Keratinocyte (primary cell): ENCODE measurements around the gene GBX2. TPM values are rescaled to one million over a fixed set of nuclear protein-coding genes. Genes with fewer than 3 reads are reported as not detected.

Experiments used
- DNase-seq: peaks from one replicate; pipeline ENCODE4 v3.0.0-alpha.2; 2011; ENCODE audit warnings: low read depth, missing footprints, low spot score
- FAIRE-seq: peaks from 2 replicates; lab custom pipeline; 2011; peaks lifted over from hg19 to GRCh38; lab: Jason Lieb, UNC
- H2AFZ ChIP-seq: 2 replicates; pipeline ENCODE4 v1.6.0; 2012; ENCODE audit warnings: low read length, control low read depth, inconsistent platforms; ENCODE audit not compliant: control insufficient read depth
- H3K27ac ChIP-seq: 2 replicates; pipeline ENCODE4 v1.5.1; 2011; ENCODE audit warnings: low read length; ENCODE audit not compliant: control insufficient read depth, insufficient read depth
- H3K27me3 ChIP-seq: 3 replicates; pipeline ENCODE4 v1.6.0; 2011; ENCODE audit warnings: low read length; ENCODE audit not compliant: control insufficient read depth, insufficient read depth; ENCODE audit errors: extremely low read depth
- H3K36me3 ChIP-seq, 2 experiments: 2 replicates in 1 of 2; 3 replicates in 1 of 2; pipeline ENCODE4 v1.5.1; 2011; ENCODE audit warnings: low read length in 2 of 2, mild to moderate bottlenecking in 1 of 2; ENCODE audit not compliant: control insufficient read depth in 2 of 2, insufficient read depth in 2 of 2; ENCODE audit errors: extremely low read depth in 1 of 2
- H3K4me1 ChIP-seq: 3 replicates; pipeline ENCODE4 v1.5.1; 2011; ENCODE audit warnings: low read length; ENCODE audit not compliant: control insufficient read depth, insufficient read depth; ENCODE audit errors: extremely low read depth
- H3K4me2 ChIP-seq: 3 replicates; pipeline ENCODE4 v1.6.0; 2011; ENCODE audit warnings: low read depth, low read length; ENCODE audit not compliant: control insufficient read depth, insufficient read depth; ENCODE audit errors: extremely low read depth
- H3K4me3 ChIP-seq, 3 experiments: fragments of 200-600 bp in 1 of 3; sonication (generic) in 1 of 3; 2 replicates in 2 of 3; 3 replicates in 1 of 3; pipeline ENCODE4 v1.5.1; 2011 to 2016; ENCODE audit warnings: low read length in 3 of 3, mild to moderate bottlenecking in 3 of 3, control low read depth in 2 of 3, inconsistent platforms in 1 of 3, low read depth in 1 of 3, mixed read lengths in 1 of 3, mixed run types in 1 of 3, moderate library complexity in 1 of 3; ENCODE audit not compliant: control insufficient read depth in 2 of 3, insufficient read depth in 2 of 3; ENCODE audit errors: extremely low read depth in 1 of 3
- H3K79me2 ChIP-seq: 2 replicates; pipeline ENCODE4 v1.6.0; 2012; ENCODE audit warnings: low read length; ENCODE audit not compliant: control insufficient read depth, insufficient read depth
- H3K9ac ChIP-seq: 3 replicates; pipeline ENCODE4 v1.6.0; 2011; ENCODE audit warnings: low read length; ENCODE audit not compliant: control insufficient read depth, insufficient read depth; ENCODE audit errors: extremely low read depth
- H3K9me1 ChIP-seq: 3 replicates; pipeline ENCODE4 v1.6.0; 2011; ENCODE audit warnings: low read length; ENCODE audit not compliant: control insufficient read depth, insufficient read depth; ENCODE audit errors: extremely low read depth
- H3K9me3 ChIP-seq: 2 replicates; pipeline ENCODE4 v1.5.1; 2012; ENCODE audit warnings: low read depth, low read length; ENCODE audit not compliant: control insufficient read depth
- H4K20me1 ChIP-seq: 3 replicates; pipeline ENCODE4 v1.6.0; 2011; ENCODE audit warnings: low read length; ENCODE audit not compliant: control insufficient read depth, insufficient read depth; ENCODE audit errors: extremely low read depth
- CTCF ChIP-seq, 3 experiments: IDR thresholded peaks in 1 of 3; conservative IDR thresholded peaks in 1 of 3; optimal IDR thresholded peaks in 1 of 3; 2 replicates in 2 of 3; 3 replicates in 1 of 3; pipeline versions ENCODE3 to v1.5.1; 2011; ENCODE audit warnings: low read length in 3 of 3, mild to moderate bottlenecking in 3 of 3, moderate library complexity in 2 of 3, control low read depth in 1 of 3, inconsistent platforms in 1 of 3; ENCODE audit not compliant: insufficient read depth in 2 of 3; ENCODE audit errors: extremely low read depth in 1 of 3
- EZH2 ChIP-seq: IDR thresholded peaks from one replicate; pipeline ENCODE4 v1.6.1; 2012; ENCODE audit warnings: inconsistent platforms, mild to moderate bottlenecking, low read length, moderate library complexity
- dilution Hi-C: fragments of 300-500 bp; cut with MboI; formaldehyde crosslinking; loops from one replicate; pipeline ENCODE4 v1.7.0; 2020; ENCODE audit warnings: low sequenced_read_pairs; ENCODE audit not compliant: extremely low pct_ligation_motif_present
- polyA plus RNA-seq, 5 experiments: library from polyadenylated mRNA; depleted of rRNA in 3 of 5; stranded (reverse) in 3 of 5; stranded (forward) in 1 of 5; unstranded in 1 of 5; fragments of >200 nt; gene quantifications; 1 replicate in 1 of 5; 2 replicates in 3 of 5; 3 replicates in 1 of 5; pipeline versions ENCODE4 v1.2.1 to v1.2.3, GENCODE V29; 2011 to 2012; ENCODE audit warnings: missing spikeins in 2 of 5, low read depth in 1 of 5, low replicate concordance in 1 of 5

The GBX2 gene
- polyA plus RNA-seq, 1 donor (not counting 4 experiments of a cell fraction or from before 2014, with no cell fraction given) = 0.17 TPM

- DNase-seq (peak; percentile 32), FAIRE-seq (no peak)
- H3K9me1 ChIP-seq = no peaks in the 10 kb centered on the region
- H3K79me2 ChIP-seq = no peaks in the 10 kb centered on the region
- peaks cover 10% of the 10 kb centered on the region for H3K4me1 ChIP-seq
- no peak overlapping the region for H2AFZ ChIP-seq
- no peaks in the 10 kb centered on the region for H4K20me1 ChIP-seq
- H3K27ac ChIP-seq = no peak overlapping the region
- no peaks in the 10 kb centered on the region for H3K9me3 ChIP-seq
- TF ChIP-seq EZH2 = no peak
- no peak for TF ChIP-seq CTCF (optimal IDR thresholded peaks at IDR 0.05 in 1 of 3, IDR thresholded peaks at IDR 0.05 in 1 of 3, conservative IDR thresholded peaks at IDR 0.05 in 1 of 3; ENCODE audit: extremely low read depth in 1 of 3, insufficient read depth in 2 of 3, low read length in 3 of 3)
- peak overlapping the region; percentile 37 for H3K4me2 ChIP-seq
- H3K9ac ChIP-seq = no peak overlapping the region
- H3K4me3 ChIP-seq = no peak overlapping the region
- peaks cover 8% of the 10 kb centered on the region for H3K27me3 ChIP-seq
- no peaks in the 10 kb centered on the region for H3K36me3 ChIP-seq
- dilution Hi-C loops = no loop called here
These were observed 47.0 kb upstream of the GBX2 start for GRCh38 chr2:236215196-236215595.

GRCh38 chr2:236214376-236214995 lies 46.3 kb upstream of the GBX2 start:
- H3K36me3 ChIP-seq = no peaks in the 10 kb centered on the region
- no peaks in the 10 kb centered on the region for H4K20me1 ChIP-seq
- no peak for TF ChIP-seq EZH2
- no peak for TF ChIP-seq CTCF (optimal IDR thresholded peaks at IDR 0.05 in 1 of 3, IDR thresholded peaks at IDR 0.05 in 1 of 3, conservative IDR thresholded peaks at IDR 0.05 in 1 of 3; ENCODE audit: extremely low read depth in 1 of 3, insufficient read depth in 2 of 3, low read length in 3 of 3)
- no peak for FAIRE-seq
- dilution Hi-C loops = no loop called here
- H3K4me3 ChIP-seq = no peak overlapping the region
- no peaks in the 10 kb centered on the region for H3K79me2 ChIP-seq
- H3K27me3 ChIP-seq = peaks cover 8% of the 10 kb centered on the region
- H3K4me2 ChIP-seq = no peak overlapping the region
- H3K9ac ChIP-seq = no peak overlapping the region
- H3K27ac ChIP-seq = no peak overlapping the region
- no peaks in the 10 kb centered on the region for H3K9me1 ChIP-seq
- no peak overlapping the region for H2AFZ ChIP-seq
- peaks cover 10% of the 10 kb centered on the region for H3K4me1 ChIP-seq
- no peak for DNase-seq
- no peaks in the 10 kb centered on the region for H3K9me3 ChIP-seq
